CD1c-positive myeloid dendritic cell (primary cell): ENCODE data around the gene C1QTNF8.

Experiments used
- DNase-seq: peaks from one replicate; pipeline ENCODE4 v3.0.0-alpha.2; 2016; ENCODE audit errors: extremely low spot score

C1QTNF8 gene

GRCh38 chr16:1127971-1128715 lies 32.1 kb upstream of the C1QTNF8 start:
- DNase-seq: no peak

GRCh38 chr16:1127101-1127500 lies 31.1 kb upstream of the C1QTNF8 start:
- no peak for DNase-seq

DNA sequence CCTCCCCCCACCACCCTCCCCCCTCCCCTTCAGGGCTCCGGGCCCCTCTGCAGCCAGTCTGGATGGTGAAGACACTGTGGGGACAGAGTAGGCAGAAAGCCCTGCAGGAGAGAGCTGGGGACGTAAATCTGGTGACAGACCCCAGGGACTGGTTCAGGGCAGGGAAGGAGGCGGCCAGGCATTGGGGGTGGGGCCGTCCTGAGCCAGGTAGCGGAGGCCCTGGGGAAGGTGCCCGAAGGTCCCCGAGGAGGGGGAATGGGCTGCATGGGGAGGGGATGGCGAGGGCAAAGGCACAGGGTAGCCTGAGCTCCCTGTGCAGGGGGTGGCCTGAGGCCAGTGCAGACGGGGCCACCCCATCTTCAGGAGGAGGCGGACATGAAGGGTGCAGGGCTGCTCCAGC lies 30.5 kb upstream of the C1QTNF8 start:
- no peak for DNase-seq

DNA sequence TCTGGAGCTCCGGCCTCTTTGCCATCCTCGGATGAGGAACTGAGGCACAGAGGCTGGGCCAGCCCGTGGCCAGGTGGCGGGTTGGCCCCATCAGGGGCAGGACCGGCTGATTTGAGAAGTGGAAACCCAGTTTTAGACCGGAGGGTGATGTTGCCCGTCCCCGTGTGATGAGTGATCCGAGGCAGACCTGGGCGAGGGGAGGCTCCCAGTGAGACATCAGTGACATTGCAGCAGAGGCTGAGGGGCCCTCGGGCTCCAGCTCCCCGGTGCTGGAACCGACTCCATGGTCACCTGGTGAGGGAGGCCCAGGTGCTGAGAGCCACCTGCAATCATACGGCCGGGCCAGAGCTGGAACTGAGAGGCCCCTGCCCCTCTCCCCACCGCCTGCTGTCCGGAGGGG lies 30.0 kb upstream of the C1QTNF8 start:
- DNase-seq: no peak

DNA sequence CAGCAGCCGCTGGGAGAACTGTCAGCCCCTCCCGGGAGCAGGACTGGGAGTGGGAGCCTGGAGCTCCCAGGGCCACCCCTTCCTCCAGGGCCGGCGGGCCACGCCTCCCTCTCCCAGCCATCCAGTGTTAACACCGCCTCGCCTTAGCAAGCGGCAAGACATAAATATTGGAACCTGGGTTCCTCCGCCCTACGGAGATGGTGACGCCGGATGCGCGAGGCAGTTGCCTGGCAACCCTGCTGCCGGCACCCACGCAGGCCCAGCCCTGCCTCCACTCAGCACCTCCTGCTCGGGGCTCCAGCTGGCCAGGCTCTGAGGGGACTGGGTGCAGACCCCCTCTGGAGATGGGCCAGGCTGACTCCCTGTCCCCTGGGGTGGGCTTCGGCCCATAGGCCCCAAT lies 29.4 kb upstream of the C1QTNF8 start:
- peak; percentile 5 for DNase-seq

DNA sequence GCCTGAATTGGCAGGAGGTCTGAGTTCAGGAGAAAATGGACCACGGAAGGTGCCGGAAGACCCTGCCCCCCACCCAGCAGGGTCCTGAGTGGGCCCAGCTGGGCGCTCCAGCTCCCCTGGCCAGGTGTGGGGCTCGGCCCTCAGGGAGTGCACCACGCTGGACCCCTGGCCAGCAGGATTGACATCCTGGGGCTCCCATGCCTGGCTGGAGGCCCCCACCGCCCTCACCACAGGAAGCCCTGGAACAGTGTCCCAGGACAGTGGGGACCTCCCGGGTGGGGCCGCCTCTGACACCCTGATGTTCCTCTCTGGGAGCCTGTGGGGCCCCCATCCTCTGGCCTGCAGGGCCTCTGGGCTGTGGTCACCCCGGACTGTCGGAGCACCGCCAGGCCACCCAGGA lies 28.8 kb upstream of the C1QTNF8 start:
- DNase-seq: no peak

DNA sequence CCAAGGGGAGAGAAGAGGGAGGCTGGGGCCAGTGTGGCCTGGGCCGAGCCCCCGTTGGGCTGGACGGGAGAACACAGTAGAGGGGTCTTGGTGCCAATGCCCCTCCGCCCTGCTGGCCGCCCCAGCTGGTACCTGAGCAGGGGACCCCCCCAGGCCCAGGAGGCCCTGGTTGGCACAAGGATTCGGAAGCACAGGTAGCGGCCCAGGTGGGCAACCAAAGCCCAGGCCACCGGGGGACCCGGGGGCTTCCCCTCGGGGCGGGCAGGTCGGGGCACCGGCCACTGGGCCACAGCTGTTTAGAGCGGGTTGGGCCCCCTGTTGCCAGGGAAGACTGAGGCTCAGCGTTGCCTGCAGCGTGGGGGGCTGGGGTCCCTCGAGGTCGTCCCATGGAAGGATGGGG lies 28.2 kb upstream of the C1QTNF8 start:
- DNase-seq: no peak

GRCh38 chr16:1123525-1124230 lies 27.6 kb upstream of the C1QTNF8 start:
- no peak for DNase-seq

DNA sequence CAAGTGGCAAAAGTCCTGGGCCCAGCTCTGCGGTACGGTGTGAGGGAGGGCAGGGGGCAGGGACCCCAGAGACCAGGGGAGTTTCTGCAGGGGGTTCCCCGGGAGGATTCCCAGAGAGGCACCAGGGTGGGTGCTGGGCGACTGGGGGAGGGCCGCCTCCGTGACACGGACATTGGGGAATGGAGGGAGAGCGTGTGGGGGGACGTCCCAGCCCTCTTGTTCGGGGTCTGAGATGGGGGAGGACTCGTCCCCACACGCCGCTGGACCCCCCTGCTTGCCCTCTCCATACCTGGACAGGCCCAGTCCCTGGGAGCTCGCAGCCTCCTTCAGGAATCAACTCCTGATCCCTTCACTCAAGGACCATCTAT lies 26.3 kb upstream of the C1QTNF8 start:
- no peak for DNase-seq

GRCh38 chr16:1121601-1122397 lies 25.8 kb upstream of the C1QTNF8 start:
- DNase-seq: no peak

- no peak for DNase-seq
Observed at GRCh38 chr16:1121009-1121408, 25.0 kb upstream of the C1QTNF8 start.

DNA sequence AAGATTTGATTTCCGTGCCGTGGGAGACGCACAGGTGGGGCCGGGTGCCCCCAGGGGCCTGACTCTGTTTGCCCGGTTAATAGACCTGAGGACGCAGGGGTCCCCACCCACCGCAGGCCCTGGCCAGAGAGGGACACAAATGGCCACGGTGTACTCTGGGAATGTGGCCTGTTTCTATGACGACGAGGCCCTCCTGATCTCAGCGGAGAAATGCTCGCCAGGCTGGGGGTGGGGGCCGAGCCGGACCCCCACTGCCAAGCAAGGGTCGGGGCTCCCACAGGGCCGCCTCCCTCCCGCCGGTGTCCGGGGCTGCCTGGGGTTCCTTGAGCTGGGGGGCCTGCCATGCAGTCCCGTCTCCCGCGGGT lies 24.5 kb upstream of the C1QTNF8 start:
- no peak for DNase-seq

GRCh38 chr16:1119766-1120576 lies 23.9 kb upstream of the C1QTNF8 start:
- no peak for DNase-seq

- no peak for DNase-seq
Observed at GRCh38 chr16:1119129-1119528, 23.1 kb upstream of the C1QTNF8 start.

DNA sequence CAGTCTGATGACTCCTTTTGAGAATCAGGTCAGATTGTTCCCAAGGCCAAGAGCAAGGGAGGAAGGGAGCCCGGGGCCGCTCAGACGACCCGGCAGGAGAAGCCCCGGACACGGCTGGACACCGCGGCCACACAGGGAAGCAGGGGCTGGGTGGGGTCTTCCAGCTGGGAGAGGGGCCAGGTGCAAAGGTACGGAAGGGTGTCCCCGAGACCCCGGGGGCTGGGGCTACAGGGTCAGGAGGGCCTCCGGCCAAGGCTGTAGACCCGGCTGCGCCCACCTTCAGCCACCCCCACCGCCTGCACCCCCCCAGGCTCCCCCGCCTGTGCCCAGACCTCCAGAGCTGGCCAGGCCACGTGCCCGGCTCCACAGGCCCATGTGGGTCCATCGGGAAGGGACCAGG lies 21.9 kb upstream of the C1QTNF8 start:
- DNase-seq: no peak

DNA sequence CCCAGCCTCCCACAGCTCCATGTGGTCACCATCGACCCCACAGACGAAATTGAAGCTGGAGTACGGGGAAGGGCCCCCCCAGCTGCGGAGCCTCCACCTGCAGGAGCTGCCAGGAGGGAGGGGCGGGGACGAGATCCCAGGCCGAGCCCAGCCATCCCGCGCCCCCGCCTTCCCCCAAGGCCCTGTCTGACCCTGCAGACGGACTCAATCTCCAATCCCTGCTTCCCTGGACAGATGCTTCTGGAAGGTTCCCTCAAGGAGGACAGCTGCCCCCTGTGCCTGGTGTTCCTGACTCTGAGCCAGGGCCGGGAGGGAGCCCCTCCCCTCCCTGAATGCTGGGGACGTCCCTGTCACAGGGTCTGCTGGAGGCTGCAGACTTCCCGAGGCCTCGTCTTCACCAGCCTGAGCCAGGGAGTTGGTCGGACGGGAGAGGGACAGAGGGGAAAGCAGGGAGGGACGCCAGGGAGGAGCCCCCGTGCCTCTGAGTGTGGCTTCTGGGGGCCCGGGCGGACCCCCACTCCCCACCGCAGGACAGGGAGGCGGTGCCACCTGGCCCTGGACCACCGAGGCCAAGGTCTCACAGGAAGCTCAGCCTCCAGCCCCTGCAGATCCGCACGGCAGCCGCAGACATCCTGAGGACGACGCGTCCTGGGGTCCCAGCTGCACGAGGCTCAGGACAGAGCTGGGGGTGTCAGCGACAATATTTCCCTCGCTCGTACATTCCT lies 21.3 kb upstream of the C1QTNF8 start:
- no peak for DNase-seq

- DNase-seq: no peak
Observed at GRCh38 chr16:1116693-1117077, 20.6 kb upstream of the C1QTNF8 start.

DNA sequence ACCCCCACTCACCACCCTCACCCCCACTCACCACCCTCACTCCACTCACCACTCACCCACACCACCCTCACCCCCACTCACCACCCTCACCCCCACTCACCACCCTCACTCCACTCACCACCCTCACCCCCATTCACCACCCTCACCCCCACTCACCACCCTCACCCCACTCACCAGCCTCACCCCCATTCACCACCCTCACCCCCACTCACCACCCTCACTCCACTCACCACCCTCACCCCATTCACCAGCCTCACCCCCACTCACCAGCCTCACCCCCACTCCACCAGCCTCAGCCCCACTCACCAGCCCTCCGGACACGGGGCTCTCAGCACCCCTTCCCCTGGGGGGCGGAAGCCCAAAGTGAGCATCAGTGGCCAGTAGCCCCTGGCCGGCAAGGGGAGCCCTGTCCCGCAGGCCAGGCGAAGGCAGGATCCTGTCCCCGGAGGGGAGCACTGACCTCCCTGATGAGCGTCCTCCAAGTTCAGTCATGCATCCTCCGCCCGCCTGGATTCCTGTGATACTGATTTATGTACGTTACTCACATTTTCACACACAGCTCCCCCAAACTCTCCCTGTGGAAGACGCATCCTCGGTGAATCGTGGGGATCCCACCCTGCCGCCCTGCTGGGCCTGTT lies 18.0 kb upstream of the C1QTNF8 start:
- no peak for DNase-seq

- no peak for DNase-seq
Observed at GRCh38 chr16:1113489-1113888, 17.4 kb upstream of the C1QTNF8 start.

DNA sequence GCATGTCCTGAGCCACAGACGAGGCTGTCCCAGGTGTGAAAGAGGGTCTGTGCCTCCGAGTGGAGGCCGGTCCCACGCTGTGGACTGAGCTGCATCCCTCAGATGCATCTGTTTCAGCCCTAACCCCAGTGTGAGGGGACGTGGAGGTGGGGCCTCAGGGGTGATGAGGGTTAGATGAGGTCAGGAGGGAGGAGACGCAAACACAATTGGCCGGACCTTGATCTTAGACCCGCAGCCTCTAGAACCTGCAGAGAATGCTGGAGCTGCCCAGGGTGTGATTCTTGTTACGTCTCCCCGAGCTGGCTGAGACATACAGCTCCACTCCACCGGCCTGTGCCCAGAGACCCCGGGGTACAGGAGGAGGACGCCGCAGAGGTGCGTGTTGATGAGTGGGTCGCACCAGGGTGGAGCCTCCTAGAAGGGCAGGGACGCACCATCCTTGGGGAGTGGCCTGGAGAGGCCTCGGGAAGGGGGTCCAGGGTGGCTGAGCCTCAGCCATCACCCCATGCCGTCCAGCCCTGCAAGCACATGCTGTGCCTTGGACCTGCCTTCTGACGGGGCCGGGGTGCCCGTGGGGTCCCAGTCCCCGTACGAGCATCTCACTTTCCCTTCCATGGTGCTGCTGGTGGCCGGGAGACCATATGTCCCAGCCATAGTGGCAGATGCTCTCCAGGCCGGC lies 16.6 kb upstream of the C1QTNF8 start:
- DNase-seq: no peak
